ENCODE measurements around the gene MISP. TPM values are rescaled to one million over a fixed set of nuclear protein-coding genes. Genes with fewer than 3 reads are reported as not detected.
A peak's percentile ranks its signal among the peaks of the same experiment; 100 is the strongest.

Gene MISP
- total RNA-seq, 1 donor from 2014 or later: not detected

DNA sequence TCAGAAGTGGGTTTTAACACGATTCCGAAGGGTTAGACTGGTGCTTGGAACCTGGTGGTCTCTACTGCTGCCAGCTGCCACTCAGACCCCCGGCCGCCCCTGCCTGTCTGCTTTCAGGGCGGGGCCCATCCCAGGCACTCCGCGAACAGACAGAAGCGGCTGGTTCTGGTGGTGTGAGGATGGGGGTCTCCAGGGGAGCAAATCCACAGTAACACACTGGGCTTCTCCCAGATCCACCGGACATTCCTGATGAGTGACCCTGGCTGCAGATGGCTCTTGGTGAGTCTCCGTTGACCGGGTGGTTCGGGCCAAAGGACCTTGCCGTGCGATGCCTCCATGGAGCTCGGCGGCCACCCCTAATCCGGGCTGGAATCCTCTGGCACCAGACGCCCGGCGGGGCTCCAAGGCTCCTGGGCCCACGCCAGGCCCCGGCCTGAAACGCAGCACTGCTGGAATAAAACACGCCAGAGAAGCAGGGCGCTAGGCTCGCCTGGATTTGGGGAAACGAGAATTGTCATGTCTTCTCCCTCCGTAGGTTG is 44.2 kb downstream of the MISP start:
- H3K27ac ChIP-seq (ENCODE audit: low read depth, low read length): peak overlapping the region; percentile 75
- H3K4me3 ChIP-seq (ENCODE audit: low read length in 3 of 3): peak overlapping the region; percentile 65 to 90 (median 87)
- no peaks in the 10 kb centered on the region for H3K9me3 ChIP-seq (ENCODE audit: control insufficient read depth in 3 of 3, low read length in 3 of 3)
- H3K36me3 ChIP-seq (ENCODE audit: control insufficient read depth in 3 of 3, insufficient read depth in 3 of 3, low read length in 3 of 3): peaks cover 2 to 6% (median 4%) of the 10 kb centered on the region in 3 donors
- no peaks in the 10 kb centered on the region for H3K27me3 ChIP-seq (ENCODE audit: control insufficient read depth in 3 of 3, insufficient read depth in 3 of 3, low read length in 3 of 3)
- peak overlapping the region; percentile 68 to 79 (median 73) for H3K9ac ChIP-seq (ENCODE audit: low read depth in 1 of 3, low read length in 3 of 3)
- peaks cover 31 to 39% (median 38%) of the 10 kb centered on the region in 3 donors for H3K4me1 ChIP-seq (ENCODE audit: control insufficient read depth in 3 of 3, insufficient read depth in 3 of 3, low read length in 3 of 3)

DNA sequence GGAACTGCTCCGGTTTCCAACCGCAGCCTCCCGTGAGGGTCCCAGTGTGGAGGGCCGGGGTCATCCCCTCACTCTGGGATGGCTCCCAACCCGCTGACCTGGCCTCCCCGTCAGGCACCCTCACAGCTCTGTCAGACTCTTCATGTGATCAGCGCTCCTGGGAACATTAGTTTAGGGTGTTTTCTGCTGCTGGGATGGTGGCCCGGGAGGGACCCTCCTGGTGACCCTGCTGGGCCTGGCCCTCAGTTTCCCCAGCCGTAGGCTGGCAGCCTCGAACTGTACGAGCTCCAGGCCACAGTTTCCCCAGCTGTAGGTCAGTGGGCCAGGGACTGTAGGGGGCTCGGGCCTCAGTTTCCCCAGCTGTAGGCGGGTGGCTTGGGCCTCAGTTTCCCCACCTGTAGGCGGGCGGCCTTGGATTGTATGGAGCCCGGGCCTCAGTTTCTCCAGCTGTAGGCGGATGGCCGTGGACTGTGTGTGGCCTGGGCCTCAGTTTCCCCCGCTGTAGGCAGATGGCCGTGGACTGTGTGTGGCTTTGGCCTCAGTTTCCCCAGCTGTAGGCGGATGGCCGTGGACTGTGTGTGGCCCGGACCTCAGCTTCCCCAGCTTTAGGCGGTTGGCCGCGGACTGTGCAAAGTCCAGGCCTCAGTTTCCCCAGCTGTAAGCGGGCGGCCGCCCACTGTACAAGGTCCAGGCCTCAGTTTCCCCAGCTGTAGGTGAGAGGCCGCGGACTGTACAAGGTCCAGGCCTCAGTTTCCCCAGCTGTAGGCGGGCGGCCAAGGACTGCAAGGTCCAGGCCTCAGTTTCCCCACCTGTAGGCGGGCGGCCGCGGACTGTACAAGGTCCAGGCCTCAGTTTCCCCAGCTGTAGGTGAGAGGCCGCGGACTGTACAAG is 45.0 kb downstream of the MISP start:
- peaks cover 6 to 9% (median 6%) of the 10 kb centered on the region in 3 donors for H3K36me3 ChIP-seq (ENCODE audit: control insufficient read depth in 3 of 3, insufficient read depth in 3 of 3, low read length in 3 of 3)
- H3K4me3 ChIP-seq (ENCODE audit: low read length in 3 of 3): peak overlapping the region; percentile 78 to 90 (median 87)
- peak overlapping the region; percentile 78 for H3K27ac ChIP-seq (ENCODE audit: low read depth, low read length)
- H3K9ac ChIP-seq (ENCODE audit: low read depth in 1 of 3, low read length in 3 of 3): peak overlapping the region; percentile 68 to 94 (median 91)
- peaks cover 39 to 47% (median 46%) of the 10 kb centered on the region in 3 donors for H3K4me1 ChIP-seq (ENCODE audit: control insufficient read depth in 3 of 3, insufficient read depth in 3 of 3, low read length in 3 of 3)
- H3K27me3 ChIP-seq (ENCODE audit: control insufficient read depth in 3 of 3, insufficient read depth in 3 of 3, low read length in 3 of 3): no peaks in the 10 kb centered on the region
- H3K9me3 ChIP-seq (ENCODE audit: control insufficient read depth in 3 of 3, low read length in 3 of 3): no peaks in the 10 kb centered on the region

DNA sequence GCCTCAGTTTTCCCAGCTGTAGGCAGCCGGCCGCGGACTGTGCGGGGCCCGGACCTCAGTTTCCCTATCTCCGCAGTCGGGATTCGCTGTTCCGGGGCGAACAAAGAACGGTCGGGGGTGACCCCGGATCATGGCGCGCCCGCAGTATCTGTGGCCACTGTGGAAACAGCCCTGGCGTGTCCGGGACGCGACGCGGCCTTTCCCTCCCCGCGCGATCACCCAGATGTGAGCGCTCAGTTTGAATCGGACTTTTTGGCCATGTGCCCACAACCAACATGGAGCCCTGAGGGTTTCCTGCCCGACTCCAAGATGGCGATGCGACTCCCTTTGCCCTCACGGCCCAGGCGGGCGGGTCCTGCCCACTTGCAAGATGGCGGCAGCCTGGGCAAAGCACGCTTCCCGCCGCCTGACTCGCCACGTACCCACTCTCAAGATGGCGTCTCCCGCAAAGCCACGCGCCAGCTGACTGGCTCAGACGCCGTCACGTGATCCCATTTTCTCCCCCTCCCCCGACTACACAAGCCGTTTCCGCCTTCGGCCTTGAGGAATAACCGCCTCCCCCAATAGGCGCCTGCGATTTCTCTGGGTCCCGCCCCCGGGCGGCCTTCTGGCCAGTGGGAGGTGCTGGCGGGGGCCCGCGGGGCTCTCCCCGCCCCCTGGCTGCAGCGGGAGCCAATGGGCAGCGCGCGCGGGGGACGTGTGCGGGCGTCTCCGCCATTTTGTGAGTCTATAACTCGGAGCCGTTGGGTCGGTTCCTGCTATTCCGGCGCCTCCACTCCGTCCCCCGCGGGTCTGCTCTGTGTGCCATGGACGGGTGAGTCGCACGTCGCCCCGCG is 46.0 kb downstream of the MISP start, which contains the start of gene PTBP1:
Gene PTBP1 (plus strand): TSS at position 761 of the 836 bp plus-strand sequence. CDS start 46 bp downstream, at position 807.
- Histone ChIP-seq H3K4me3 (ENCODE audit: low read length in 3 of 3) (peak within 1 kb of the TSS; percentile 87 to 93 (median 90)), H3K36me3 (ENCODE audit: control insufficient read depth in 3 of 3, insufficient read depth in 3 of 3, low read length in 3 of 3) (peaks cover 6 to 9% (median 6%) of the 10 kb centered on the region in 3 donors), H3K27me3 (ENCODE audit: control insufficient read depth in 3 of 3, insufficient read depth in 3 of 3, low read length in 3 of 3) (no peaks in the 10 kb centered on the region), H3K27ac (ENCODE audit: low read depth, low read length) (peak within 1 kb of the TSS; percentile 78), H3K9ac (ENCODE audit: low read depth in 1 of 3, low read length in 3 of 3) (peak within 1 kb of the TSS; percentile 88 to 94 (median 91)), H3K4me1 (ENCODE audit: control insufficient read depth in 3 of 3, insufficient read depth in 3 of 3, low read length in 3 of 3) (peaks cover 49 to 56% (median 54%) of the 10 kb centered on the region in 3 donors), H3K9me3 (ENCODE audit: control insufficient read depth in 3 of 3, low read length in 3 of 3) (no peaks in the 10 kb centered on the region)

DNA sequence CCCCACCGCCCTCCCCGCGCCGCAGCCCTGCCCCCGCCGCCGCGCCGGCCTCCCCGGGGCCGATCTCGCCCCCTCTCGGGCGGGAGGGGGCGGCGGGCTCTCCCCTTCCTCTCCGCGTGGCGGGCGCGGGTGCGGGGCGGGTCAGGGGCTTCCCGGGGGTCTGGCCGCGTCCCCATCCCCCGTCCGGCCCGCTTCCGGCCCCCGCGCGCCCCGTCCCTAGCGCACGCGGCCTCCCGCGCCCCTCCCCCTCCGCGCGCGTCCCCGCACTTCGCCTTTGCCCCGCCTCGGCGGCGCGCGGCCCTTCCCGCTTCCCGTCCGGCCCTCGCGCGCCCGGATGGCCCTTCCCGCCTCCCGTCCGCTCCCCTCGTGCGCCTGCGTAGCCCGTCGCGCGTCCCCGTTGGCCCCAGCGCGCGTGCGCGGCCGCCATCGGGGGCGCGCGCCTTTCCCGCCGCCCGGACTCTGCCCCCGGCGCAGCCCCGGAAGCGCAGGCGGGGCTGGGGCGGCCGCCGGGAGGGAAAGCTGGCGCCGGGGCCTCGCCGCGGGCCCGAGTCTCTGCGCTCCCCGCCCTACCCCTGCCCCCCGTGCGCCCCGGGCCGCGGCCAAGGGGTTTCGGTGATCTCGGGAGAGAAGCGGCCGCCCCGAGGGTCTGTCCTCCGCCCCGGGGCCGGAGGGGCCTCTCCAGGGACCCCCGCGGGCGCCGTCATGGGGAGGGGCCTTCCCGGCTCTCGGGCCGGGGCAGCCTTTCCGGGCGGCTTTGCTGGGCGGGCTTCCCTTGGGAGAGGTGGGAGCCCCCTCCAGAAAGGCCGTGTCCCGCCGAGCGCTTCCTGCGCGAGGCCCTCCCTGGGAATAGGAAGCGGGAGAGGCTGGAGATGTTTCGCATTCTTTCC is 46.9 kb downstream of the MISP start:
- Histone ChIP-seq H3K4me1 (ENCODE audit: control insufficient read depth in 3 of 3, insufficient read depth in 3 of 3, low read length in 3 of 3) (peaks cover 57 to 65% (median 57%) of the 10 kb centered on the region in 3 donors), H3K27ac (ENCODE audit: low read depth, low read length) (peak overlapping the region; percentile 77), H3K9me3 (ENCODE audit: control insufficient read depth in 3 of 3, low read length in 3 of 3) (no peaks in the 10 kb centered on the region), H3K9ac (ENCODE audit: low read depth in 1 of 3, low read length in 3 of 3) (peak overlapping the region; percentile 81 to 88 (median 88)), H3K27me3 (ENCODE audit: control insufficient read depth in 3 of 3, insufficient read depth in 3 of 3, low read length in 3 of 3) (no peaks in the 10 kb centered on the region), H3K36me3 (ENCODE audit: control insufficient read depth in 3 of 3, insufficient read depth in 3 of 3, low read length in 3 of 3) (peaks cover 6 to 9% (median 6%) of the 10 kb centered on the region in 3 donors), H3K4me3 (ENCODE audit: low read length in 3 of 3) (peak overlapping the region; percentile 74 to 93 (median 81))

DNA sequence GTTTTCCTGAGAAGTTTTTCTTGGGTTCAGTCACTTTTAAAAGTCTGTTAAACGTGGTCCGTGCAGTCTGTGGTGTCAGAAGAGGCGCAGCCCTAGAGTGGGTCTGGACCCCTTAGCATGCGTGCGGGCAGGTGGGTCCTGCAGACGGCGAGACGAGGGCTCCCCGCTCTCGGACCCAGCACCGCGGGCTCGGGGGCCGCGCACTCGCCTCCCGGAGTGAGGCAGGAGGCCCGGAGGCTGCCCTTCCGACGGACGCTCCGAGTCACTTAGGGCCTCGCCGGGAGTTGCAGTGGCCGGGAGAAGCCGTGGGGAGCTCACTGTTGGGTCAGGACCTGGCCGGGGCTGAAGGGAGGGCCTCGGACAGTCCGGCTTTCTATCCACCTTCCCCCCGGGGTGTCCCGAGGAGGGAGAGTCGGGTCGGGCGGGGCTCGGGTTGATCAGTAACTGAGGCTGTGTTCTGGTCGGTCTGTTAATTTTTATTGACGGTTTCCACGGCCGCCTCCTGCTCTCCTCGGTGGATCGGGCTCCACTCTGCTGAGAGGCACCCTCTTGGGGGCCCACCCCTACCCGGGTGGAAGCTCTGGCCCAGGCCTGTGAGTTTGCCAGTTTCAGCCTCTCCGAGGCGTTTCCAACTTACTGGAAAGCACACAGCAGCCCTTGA is 47.6 kb downstream of the MISP start:
- Histone ChIP-seq H3K4me1 (ENCODE audit: control insufficient read depth in 3 of 3, insufficient read depth in 3 of 3, low read length in 3 of 3) (peaks cover 64 to 72% (median 65%) of the 10 kb centered on the region in 3 donors), H3K36me3 (ENCODE audit: control insufficient read depth in 3 of 3, insufficient read depth in 3 of 3, low read length in 3 of 3) (peaks cover 8 to 9% (median 9%) of the 10 kb centered on the region in 3 donors), H3K4me3 (ENCODE audit: low read length in 3 of 3) (peak overlapping the region; percentile 74 to 93 (median 81))

DNA sequence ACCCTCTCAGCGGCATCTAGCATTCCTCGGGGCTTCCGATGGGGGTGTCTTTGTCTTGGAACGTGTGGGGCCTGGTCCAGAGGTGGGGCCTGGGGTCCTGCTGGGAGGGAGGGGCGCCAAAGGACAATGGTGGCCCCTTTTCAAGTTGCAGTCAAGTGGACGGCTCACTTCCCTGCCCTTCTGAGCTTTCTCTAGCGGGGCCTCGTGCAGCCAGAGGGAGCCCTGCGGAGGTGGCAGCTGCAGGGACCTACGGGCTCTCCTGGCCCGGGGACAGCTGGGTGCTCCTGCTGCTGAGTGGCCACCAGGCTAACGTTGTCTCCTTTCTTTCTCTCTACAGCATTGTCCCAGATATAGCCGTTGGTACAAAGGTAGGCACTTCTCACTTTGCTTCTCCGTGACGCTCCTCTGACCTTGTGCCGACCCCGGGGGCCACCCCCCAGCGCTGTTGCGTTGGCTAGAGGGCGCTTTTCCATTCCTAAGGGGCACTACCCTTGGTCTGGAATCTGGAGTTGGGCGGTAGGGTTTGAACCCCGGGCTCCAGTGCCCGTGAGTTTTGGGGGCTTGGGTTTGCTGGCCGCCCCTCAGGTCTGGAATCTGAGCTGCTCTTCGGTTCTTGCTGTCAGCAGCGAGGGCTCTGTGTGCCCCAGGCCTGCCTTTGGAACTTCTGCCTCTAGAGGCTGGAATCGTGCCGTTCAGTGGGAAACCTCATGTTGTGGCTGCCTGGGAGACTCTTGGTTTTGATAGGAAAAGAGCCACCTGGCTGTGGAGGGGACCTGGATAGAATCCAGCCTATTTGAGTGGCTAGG is 48.4 kb downstream of the MISP start:
- Histone ChIP-seq H3K9me3 (ENCODE audit: control insufficient read depth in 3 of 3, low read length in 3 of 3) (no peaks in the 10 kb centered on the region), H3K36me3 (ENCODE audit: control insufficient read depth in 3 of 3, insufficient read depth in 3 of 3, low read length in 3 of 3) (peaks cover 12 to 16% (median 16%) of the 10 kb centered on the region in 3 donors), H3K4me3 (ENCODE audit: low read length in 3 of 3) (peak overlapping the region; percentile 74 to 93 (median 81)), H3K9ac (ENCODE audit: low read depth in 1 of 3, low read length in 3 of 3) (peak overlapping the region; percentile 81 to 88 (median 88)), H3K27ac (ENCODE audit: low read depth, low read length) (peak overlapping the region; percentile 77), H3K4me1 (ENCODE audit: control insufficient read depth in 3 of 3, insufficient read depth in 3 of 3, low read length in 3 of 3) (peaks cover 67 to 80% (median 68%) of the 10 kb centered on the region in 3 donors), H3K27me3 (ENCODE audit: control insufficient read depth in 3 of 3, insufficient read depth in 3 of 3, low read length in 3 of 3) (no peaks in the 10 kb centered on the region)

More for the DNA sequence above, 47.6 kb downstream of the MISP start:
- Histone ChIP-seq H3K27me3 (ENCODE audit: control insufficient read depth in 3 of 3, insufficient read depth in 3 of 3, low read length in 3 of 3) (no peaks in the 10 kb centered on the region), H3K27ac (ENCODE audit: low read depth, low read length) (peak overlapping the region; percentile 77), H3K9me3 (ENCODE audit: control insufficient read depth in 3 of 3, low read length in 3 of 3) (no peaks in the 10 kb centered on the region), H3K9ac (ENCODE audit: low read depth in 1 of 3, low read length in 3 of 3) (peak overlapping the region; percentile 81 to 88 (median 88))

DNA sequence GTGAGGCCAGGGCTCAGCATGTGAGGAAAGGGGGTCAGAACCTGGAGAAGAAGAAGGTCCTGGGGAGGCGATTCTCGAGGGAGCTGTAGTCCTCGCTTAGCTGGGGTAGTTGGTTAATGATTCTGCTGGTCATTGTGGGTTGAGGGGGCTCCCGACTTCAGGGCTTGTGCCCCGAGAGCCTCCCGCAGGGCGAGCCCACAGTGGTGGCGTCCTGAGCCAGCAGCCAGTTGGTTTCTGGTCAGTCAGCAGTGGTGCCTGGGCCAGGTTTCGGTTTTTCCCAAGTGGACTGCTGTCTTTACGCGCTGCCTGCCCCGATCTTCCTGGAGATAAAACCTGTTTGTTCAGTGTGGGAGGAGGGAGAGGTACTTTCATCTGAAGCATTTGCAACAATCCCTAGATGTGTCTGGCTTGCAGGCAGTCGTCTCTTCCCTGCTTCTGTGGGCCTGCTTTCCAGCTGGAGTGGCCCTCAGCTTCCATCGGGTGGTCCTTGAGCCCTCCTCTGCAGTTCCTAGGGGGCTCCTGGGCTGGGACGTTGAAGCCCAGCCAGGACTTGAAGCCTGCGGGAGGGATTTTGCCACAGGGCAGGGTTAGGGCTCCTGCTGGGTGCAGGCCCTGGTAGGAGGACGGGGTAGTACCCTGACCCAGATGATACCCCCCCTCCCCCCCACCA is 49.6 kb downstream of the MISP start:
- H3K4me3 ChIP-seq (ENCODE audit: low read length in 3 of 3): peak overlapping the region; percentile 51 to 61 (median 59)
- H3K27ac ChIP-seq (ENCODE audit: low read depth, low read length): peak overlapping the region; percentile 44
- peak overlapping the region; percentile 62 to 76 (median 70) for H3K9ac ChIP-seq (ENCODE audit: low read depth in 1 of 3, low read length in 3 of 3)
- peaks cover 23 to 28% (median 28%) of the 10 kb centered on the region in 3 donors for H3K36me3 ChIP-seq (ENCODE audit: control insufficient read depth in 3 of 3, insufficient read depth in 3 of 3, low read length in 3 of 3)
- H3K9me3 ChIP-seq (ENCODE audit: control insufficient read depth in 3 of 3, low read length in 3 of 3): no peaks in the 10 kb centered on the region
- H3K27me3 ChIP-seq (ENCODE audit: control insufficient read depth in 3 of 3, insufficient read depth in 3 of 3, low read length in 3 of 3): no peaks in the 10 kb centered on the region
- H3K4me1 ChIP-seq (ENCODE audit: control insufficient read depth in 3 of 3, insufficient read depth in 3 of 3, low read length in 3 of 3): peaks cover 62 to 74% (median 64%) of the 10 kb centered on the region in 3 donors

All from skeletal muscle tissue (tissue), 4 donors.